Ishikawa (cell line): Measurements from ENCODE around the gene CNOT2.

Experiments
- CEBPB ChIP-seq: IDR thresholded peaks from 2 replicates; pipeline ENCODE4 v1.6.1; 2012
- CREB1 ChIP-seq: IDR thresholded peaks from 2 replicates; pipeline ENCODE4 v1.6.1; 2012; ENCODE audit warnings: low read depth
- EGR1 ChIP-seq: IDR thresholded peaks from 2 replicates; pipeline ENCODE4 v1.6.1; 2012
- EP300 ChIP-seq: IDR thresholded peaks from 2 replicates; pipeline ENCODE4 v1.6.1; 2012; ENCODE audit warnings: borderline replicate concordance
- FOXM1 ChIP-seq: IDR thresholded peaks from 2 replicates; pipeline ENCODE4 v1.6.1; 2012; ENCODE audit warnings: low read depth, borderline replicate concordance
- MAX ChIP-seq: IDR thresholded peaks from 2 replicates; pipeline ENCODE4 v1.6.1; 2012
- NFIC ChIP-seq: IDR thresholded peaks from 2 replicates; pipeline ENCODE4 v1.6.1; 2012
- RAD21 ChIP-seq: IDR thresholded peaks from 2 replicates; pipeline ENCODE4 v1.6.1; 2012; ENCODE audit warnings: low read depth
- REST ChIP-seq: IDR thresholded peaks from 2 replicates; pipeline ENCODE4 v1.6.1; 2012; ENCODE audit warnings: low read depth, mild to moderate bottlenecking
- TAF1 ChIP-seq: IDR thresholded peaks from 2 replicates; pipeline ENCODE4 v1.6.1; 2012; ENCODE audit warnings: low read depth, mild to moderate bottlenecking
- TCF12 ChIP-seq: IDR thresholded peaks from 2 replicates; pipeline ENCODE4 v1.6.1; 2012; ENCODE audit warnings: low read depth
- TEAD4 ChIP-seq: IDR thresholded peaks from 2 replicates; pipeline ENCODE4 v1.6.1; 2012
- YY1 ChIP-seq: IDR thresholded peaks from 2 replicates; pipeline ENCODE4 v1.6.1; 2012; ENCODE audit warnings: low read depth
- ZBTB7A ChIP-seq: IDR thresholded peaks from 2 replicates; pipeline ENCODE4 v1.6.1; 2012; ENCODE audit warnings: low read depth
- TF ChIP-seq, protein P1 (sequence below): IDR thresholded peaks from 2 replicates; pipeline ENCODE4 v1.6.1; 2012

CNOT2 gene, protein sequence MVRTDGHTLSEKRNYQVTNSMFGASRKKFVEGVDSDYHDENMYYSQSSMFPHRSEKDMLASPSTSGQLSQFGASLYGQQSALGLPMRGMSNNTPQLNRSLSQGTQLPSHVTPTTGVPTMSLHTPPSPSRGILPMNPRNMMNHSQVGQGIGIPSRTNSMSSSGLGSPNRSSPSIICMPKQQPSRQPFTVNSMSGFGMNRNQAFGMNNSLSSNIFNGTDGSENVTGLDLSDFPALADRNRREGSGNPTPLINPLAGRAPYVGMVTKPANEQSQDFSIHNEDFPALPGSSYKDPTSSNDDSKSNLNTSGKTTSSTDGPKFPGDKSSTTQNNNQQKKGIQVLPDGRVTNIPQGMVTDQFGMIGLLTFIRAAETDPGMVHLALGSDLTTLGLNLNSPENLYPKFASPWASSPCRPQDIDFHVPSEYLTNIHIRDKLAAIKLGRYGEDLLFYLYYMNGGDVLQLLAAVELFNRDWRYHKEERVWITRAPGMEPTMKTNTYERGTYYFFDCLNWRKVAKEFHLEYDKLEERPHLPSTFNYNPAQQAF

DNA sequence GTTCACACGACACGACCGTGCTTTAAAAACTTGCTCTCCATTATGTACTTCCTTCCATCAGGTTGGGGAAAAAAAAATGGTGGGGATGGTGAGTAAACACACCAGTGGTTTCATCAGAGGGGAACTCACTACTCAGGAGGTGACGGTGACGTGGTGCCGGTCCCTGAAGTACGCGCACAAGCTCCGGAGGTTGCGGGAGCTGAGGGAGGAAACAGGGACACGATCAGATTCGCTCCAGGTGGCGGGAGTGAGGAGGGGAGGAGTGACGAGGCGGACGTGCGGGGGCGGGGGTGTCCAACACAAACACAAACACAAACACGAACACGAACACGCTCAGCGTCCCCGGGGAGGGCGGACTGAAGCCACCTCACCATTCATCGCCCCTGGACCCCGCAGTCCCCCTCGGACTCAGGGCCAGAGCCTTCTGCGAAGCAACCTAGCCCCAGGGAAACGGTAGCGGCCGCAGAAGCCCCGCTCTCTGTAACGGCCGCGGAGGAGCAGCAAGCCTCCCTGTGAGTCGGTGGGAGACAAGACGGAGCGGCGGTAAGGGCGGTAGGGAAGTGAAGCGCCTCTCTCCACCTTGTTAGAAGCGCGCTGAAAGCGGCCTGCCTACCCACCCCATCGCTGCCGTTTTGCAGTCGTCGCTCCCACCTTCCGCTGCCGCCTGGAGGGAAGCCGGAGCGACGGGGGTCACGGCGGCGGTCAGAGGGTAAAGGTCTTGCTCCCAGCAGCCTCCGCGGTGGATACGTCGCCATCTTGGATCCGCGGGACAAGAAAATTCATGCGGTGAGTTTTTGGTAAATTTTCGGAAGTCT lies at the start of gene CNOT2:
TSS of gene CNOT2 (plus strand) at position 739 of the 815 bp plus-strand sequence. CDS start 34,794 bp downstream, outside the sequence.
- peak; percentile 56 for TF ChIP-seq TEAD4
- TF ChIP-seq TCF12: 0 out of 2 replicates have a peak, but pooled peaks have one; percentile 52
- TF ChIP-seq ZBTB7A: no peak; the same call in none of the 2 replicates
- TF ChIP-seq CREB1: peak; percentile 44; the same call in 1 of the 2 replicates
- 0 out of 2 replicates have a peak, but pooled peaks have one; percentile 15 for TF ChIP-seq RAD21
- peak; percentile 66; the same call in 1 of the 2 replicates for TF ChIP-seq EP300
- peak; percentile 69 for TF ChIP-seq TAF1
- TF ChIP-seq REST: no peak
- TF ChIP-seq, protein P1, sequence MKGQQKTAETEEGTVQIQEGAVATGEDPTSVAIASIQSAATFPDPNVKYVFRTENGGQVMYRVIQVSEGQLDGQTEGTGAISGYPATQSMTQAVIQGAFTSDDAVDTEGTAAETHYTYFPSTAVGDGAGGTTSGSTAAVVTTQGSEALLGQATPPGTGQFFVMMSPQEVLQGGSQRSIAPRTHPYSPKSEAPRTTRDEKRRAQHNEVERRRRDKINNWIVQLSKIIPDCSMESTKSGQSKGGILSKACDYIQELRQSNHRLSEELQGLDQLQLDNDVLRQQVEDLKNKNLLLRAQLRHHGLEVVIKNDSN: no peak; the same call in 1 of the 2 replicates
- peak; percentile 98 for TF ChIP-seq YY1
- no peak; the same call in 1 of the 2 replicates for TF ChIP-seq CEBPB
- no peak for TF ChIP-seq FOXM1
- TF ChIP-seq MAX: peak; percentile 72; the same call in 1 of the 2 replicates
- peak; percentile 38; the same call in 1 of the 2 replicates for TF ChIP-seq NFIC
- TF ChIP-seq EGR1: peak; percentile 98

DNA sequence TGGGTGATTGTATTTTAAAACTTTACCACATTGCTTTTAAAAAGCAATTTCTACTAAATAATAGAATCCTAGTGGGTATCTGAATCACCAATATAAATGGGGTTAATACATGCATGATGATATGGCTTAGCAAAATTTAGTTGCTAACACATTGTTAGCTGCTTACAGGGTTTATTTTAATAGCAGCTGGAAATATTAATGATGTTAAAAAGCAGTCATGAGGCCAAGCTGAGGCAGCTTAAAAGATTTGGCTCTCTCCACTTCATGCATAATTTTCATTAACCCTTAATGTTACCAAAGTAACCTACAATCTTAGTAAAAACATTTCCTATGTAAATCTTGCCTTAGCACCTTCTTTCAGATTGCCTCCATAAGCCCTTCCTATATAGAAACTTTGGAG lies 49.2 kb upstream of the CNOT2 start:
- no peak for TF ChIP-seq TAF1
- no peak for TF ChIP-seq ZBTB7A
- no peak for TF ChIP-seq YY1
- no peak for TF ChIP-seq EP300
- no peak for TF ChIP-seq FOXM1
- TF ChIP-seq EGR1: no peak
- no peak for TF ChIP-seq NFIC

DNA sequence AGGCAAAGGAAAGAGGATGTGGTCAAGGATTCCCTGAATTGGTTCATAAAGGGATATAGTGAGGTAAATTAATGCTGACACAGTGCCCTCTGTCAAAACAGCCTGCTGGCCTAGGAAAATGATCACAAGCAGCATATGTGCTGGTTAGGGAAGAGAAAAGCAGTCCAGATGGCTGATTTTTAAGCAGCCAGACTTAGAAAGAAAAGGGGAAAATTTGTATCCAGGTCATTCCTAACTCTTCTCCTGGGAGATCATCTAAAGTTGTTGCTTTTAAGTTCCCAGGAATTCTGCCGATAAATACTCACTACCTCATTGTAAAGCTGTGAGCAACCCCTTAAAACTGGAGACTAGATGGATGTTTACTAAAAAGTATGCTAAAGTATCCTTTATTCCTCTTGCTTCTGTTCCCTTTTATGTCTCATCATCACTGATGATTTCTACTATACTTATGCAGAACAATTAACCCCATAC lies 46.4 kb upstream of the CNOT2 start:
- TF ChIP-seq MAX (no peak), REST (no peak)

GRCh38 chr12:70197345-70197744 lies 45.9 kb upstream of the CNOT2 start:
- TF ChIP-seq EGR1: no peak
- no peak for TF ChIP-seq TAF1
- no peak for TF ChIP-seq CEBPB
- no peak for TF ChIP-seq ZBTB7A
- no peak for TF ChIP-seq NFIC
- no peak for TF ChIP-seq FOXM1
- TF ChIP-seq CREB1: no peak
- TF ChIP-seq TCF12: no peak
- no peak for TF ChIP-seq EP300
- TF ChIP-seq RAD21: no peak
- no peak for TF ChIP-seq YY1
- no peak for TF ChIP-seq TEAD4
- TF ChIP-seq MAX: no peak
- TF ChIP-seq, protein P1: no peak
- TF ChIP-seq REST: no peak
